HepG2 (cell line): Measurements from ENCODE around the gene DDX1. TPM values are rescaled to one million over a fixed set of nuclear protein-coding genes. Genes with fewer than 3 reads are reported as not detected.
A peak's percentile ranks its signal among the peaks of the same experiment; 100 is the strongest.

Experiments used
- BCLAF1 ChIP-seq: fragments of 450-650 bp; IDR thresholded peaks from 2 replicates; pipeline ENCODE4 v1.6.1; 2017; ENCODE audit warnings: mild to moderate bottlenecking
- CCDC6 ChIP-seq: sonication (generic); formaldehyde crosslinking; IDR thresholded peaks from 2 replicates; pipeline ENCODE4 v1.8.1; 2022; ENCODE audit warnings: mild to moderate bottlenecking, missing genetic modification reagents, moderate library complexity
- CSRNP1 ChIP-seq: sonication (generic); formaldehyde crosslinking; IDR thresholded peaks from 2 replicates; pipeline ENCODE4 v1.8.1; 2023; ENCODE audit warnings: mild to moderate bottlenecking, missing genetic modification reagents
- HMG20A ChIP-seq: IDR thresholded peaks from 2 replicates; pipeline ENCODE4 v1.6.1; 2016; ENCODE audit warnings: borderline replicate concordance
- KLF15 ChIP-seq: sonication (generic); formaldehyde crosslinking; IDR thresholded peaks from 2 replicates; pipeline ENCODE4 v1.8.1; 2023; ENCODE audit warnings: borderline replicate concordance, mild to moderate bottlenecking, inconsistent platforms, missing genetic modification reagents, mixed read lengths
- MBD4 ChIP-seq: IDR thresholded peaks from 2 replicates; pipeline ENCODE4 v1.6.1; 2012; ENCODE audit warnings: low read length, inconsistent platforms, borderline replicate concordance
- NPAS2 ChIP-seq: sonication (generic); formaldehyde crosslinking; IDR thresholded peaks from 2 replicates; pipeline ENCODE4 v1.8.0; 2022; ENCODE audit warnings: mild to moderate bottlenecking, missing genetic modification reagents, borderline replicate concordance
- PBX3 ChIP-seq: sonication (generic); formaldehyde crosslinking; IDR thresholded peaks from 2 replicates; pipeline ENCODE4 v1.8.1; 2023; ENCODE audit warnings: missing genetic modification reagents, inconsistent platforms, borderline replicate concordance
- PCBP1 ChIP-seq: fragments of 200-400 bp; formaldehyde crosslinking; IDR thresholded peaks from 2 replicates; pipeline ENCODE4 v1.6.1; 2017; ENCODE audit warnings: mild to moderate bottlenecking, low read depth, low read length, borderline replicate concordance
- RBFOX2 ChIP-seq: fragments of 200-400 bp; formaldehyde crosslinking; IDR thresholded peaks from 2 replicates; pipeline ENCODE4 v1.6.1; 2017; ENCODE audit warnings: low read depth, mild to moderate bottlenecking, low read length
- SALL1 ChIP-seq: sonication (generic); formaldehyde crosslinking; IDR thresholded peaks from 2 replicates; pipeline ENCODE4 v1.8.0; 2022; ENCODE audit warnings: mild to moderate bottlenecking, missing genetic modification reagents
- SRY ChIP-seq: sonication (generic); formaldehyde crosslinking; IDR thresholded peaks from 2 replicates; pipeline ENCODE4 v1.8.0; 2022; ENCODE audit warnings: mild to moderate bottlenecking, missing genetic modification reagents
- ZFY ChIP-seq: sonication (generic); formaldehyde crosslinking; IDR thresholded peaks from 2 replicates; pipeline ENCODE4 v1.4.0; 2020; ENCODE audit warnings: missing genetic modification reagents
- ZNF253 ChIP-seq: sonication (generic); formaldehyde crosslinking; IDR thresholded peaks from 2 replicates; pipeline ENCODE4 v1.8.0; 2022; ENCODE audit warnings: mild to moderate bottlenecking, missing genetic modification reagents, borderline replicate concordance
- ZNF292 ChIP-seq: sonication (generic); formaldehyde crosslinking; IDR thresholded peaks from 2 replicates; pipeline ENCODE4 v1.8.1; 2022; ENCODE audit warnings: mild to moderate bottlenecking, low read depth, missing genetic modification reagents, borderline replicate concordance
- ZNF296 ChIP-seq: sonication (generic); formaldehyde crosslinking; conservative IDR thresholded peaks from 2 replicates; pipeline ENCODE4 v1.5.0; 2020; ENCODE audit warnings: mild to moderate bottlenecking, missing genetic modification reagents
- ZNF30 ChIP-seq: sonication (generic); formaldehyde crosslinking; IDR thresholded peaks from 2 replicates; pipeline ENCODE4 v1.5.0; 2020; ENCODE audit warnings: mild to moderate bottlenecking, missing genetic modification reagents
- ZNF33B ChIP-seq: sonication (generic); formaldehyde crosslinking; IDR thresholded peaks from 2 replicates; pipeline ENCODE4 v1.5.1; 2020; ENCODE audit warnings: mild to moderate bottlenecking, missing genetic modification reagents
- ZNF383 ChIP-seq: sonication (generic); formaldehyde crosslinking; IDR thresholded peaks from 2 replicates; pipeline ENCODE4 v1.4.0; 2020; ENCODE audit warnings: missing genetic modification reagents, mild to moderate bottlenecking, borderline replicate concordance
- polyA plus RNA-seq, 8 experiments: library from polyadenylated mRNA; depleted of rRNA in 3 of 8; stranded (reverse) in 7 of 8; unstranded in 1 of 8; fragments of >200 nt; fragmentation: Illumina TruSeq in 4 of 8; extraction: Trizol in 4 of 8; gene quantifications; 2 replicates each; pipeline versions ENCODE4 v1.2.1 to v1.2.3, GENCODE V29; 2011 to 2016; ENCODE audit warnings: low read depth in 4 of 8, missing spikeins in 1 of 8, mixed read lengths in 1 of 8; ENCODE audit not compliant: insufficient read depth in 1 of 8
- total RNA-seq, 5 experiments: library from RNA; depleted of rRNA; stranded (reverse); fragments of >200 nt; fragmentation: Illumina TruSeq; extraction: Trizol; gene quantifications; 2 replicates each; pipeline ENCODE4 v1.2.3, GENCODE V29; 2016; ENCODE audit warnings: low read depth in 1 of 5
- TF ChIP-seq, protein P1 (sequence below): sonication (generic); formaldehyde crosslinking; IDR thresholded peaks from 2 replicates; pipeline ENCODE4 v1.4.0; 2020; ENCODE audit warnings: missing genetic modification reagents
- TF ChIP-seq, protein P2 (sequence below): sonication (generic); formaldehyde crosslinking; IDR thresholded peaks from 2 replicates; pipeline ENCODE4 v1.8.0; 2022; ENCODE audit warnings: missing genetic modification reagents, mild to moderate bottlenecking, inconsistent platforms, borderline replicate concordance

DDX1 gene
- total and polyA plus RNA-seq, 2 of the 13 experiments (the other 11 are each of a cell fraction or from before 2014, with no cell fraction given) = 81.6 to 130 TPM

GRCh38 chr2:15560988-15561573, 30.6 kb upstream of the DDX1 start, which contains the start of gene NBAS (continued):
- TF ChIP-seq ZFY (CRISPR knock-in tag) = peak; percentile 72
- TF ChIP-seq RBFOX2 = peak; percentile 64
- peak; percentile 62; the same call in 1 of the 2 replicates for TF ChIP-seq HMG20A (CRISPR knock-in tag)
- TF ChIP-seq, protein P1, sequence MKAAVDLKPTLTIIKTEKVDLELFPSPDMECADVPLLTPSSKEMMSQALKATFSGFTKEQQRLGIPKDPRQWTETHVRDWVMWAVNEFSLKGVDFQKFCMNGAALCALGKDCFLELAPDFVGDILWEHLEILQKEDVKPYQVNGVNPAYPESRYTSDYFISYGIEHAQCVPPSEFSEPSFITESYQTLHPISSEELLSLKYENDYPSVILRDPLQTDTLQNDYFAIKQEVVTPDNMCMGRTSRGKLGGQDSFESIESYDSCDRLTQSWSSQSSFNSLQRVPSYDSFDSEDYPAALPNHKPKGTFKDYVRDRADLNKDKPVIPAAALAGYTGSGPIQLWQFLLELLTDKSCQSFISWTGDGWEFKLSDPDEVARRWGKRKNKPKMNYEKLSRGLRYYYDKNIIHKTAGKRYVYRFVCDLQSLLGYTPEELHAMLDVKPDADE = no peak
- TF ChIP-seq ZNF253 (CRISPR knock-in tag) = no peak
- TF ChIP-seq SRY = no peak
- no peak for TF ChIP-seq ZNF33B (CRISPR knock-in tag)
- no peak for TF ChIP-seq PCBP1
- no peak for TF ChIP-seq MBD4
- no peak for TF ChIP-seq ZNF296 (CRISPR knock-in tag)
- TF ChIP-seq ZNF383 = no peak
- TF ChIP-seq PBX3 (CRISPR knock-in tag) = no peak
- TF ChIP-seq CSRNP1 (CRISPR knock-in tag) = peak; percentile 85
- TF ChIP-seq CCDC6 (CRISPR knock-in tag) = 0 out of 2 replicates have a peak, but pooled peaks have one; percentile 76
- no peak for TF ChIP-seq BCLAF1
- TF ChIP-seq KLF15 (CRISPR knock-in tag) = no peak; the same call in 1 of the 2 replicates
- TF ChIP-seq, protein P2, sequence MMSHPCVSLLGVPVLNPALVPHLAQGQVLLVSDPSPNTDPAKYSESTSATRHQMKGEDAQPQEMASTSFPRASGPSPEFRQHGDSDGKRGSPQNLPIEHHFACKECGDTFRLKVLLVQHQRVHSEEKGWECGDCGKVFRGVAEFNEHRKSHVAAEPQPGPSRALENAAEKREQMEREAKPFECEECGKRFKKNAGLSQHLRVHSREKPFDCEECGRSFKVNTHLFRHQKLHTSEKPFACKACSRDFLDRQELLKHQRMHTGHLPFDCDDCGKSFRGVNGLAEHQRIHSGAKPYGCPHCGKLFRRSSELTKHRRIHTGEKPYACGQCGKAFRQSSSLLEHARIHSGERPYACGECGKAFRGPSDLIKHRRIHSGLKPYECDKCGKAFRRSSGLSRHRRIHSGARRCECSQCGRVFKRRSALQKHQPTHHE (CRISPR knock-in tag) = no peak
- TF ChIP-seq SALL1 (CRISPR knock-in tag) = peak; percentile 74; the same call in 1 of the 2 replicates
- no peak for TF ChIP-seq ZNF30
- 0 out of 2 replicates have a peak, but pooled peaks have one; percentile 15 for TF ChIP-seq ZNF292 (CRISPR knock-in tag)
- 0 out of 2 replicates have a peak, but pooled peaks have one; percentile 12 for TF ChIP-seq NPAS2
